Mucosa of descending colon (tissue), 3 donors: ENCODE data around the gene ASCL5. TPM values are rescaled to one million over a fixed set of nuclear protein-coding genes. Genes with fewer than 3 reads are reported as not detected.

ENCODE experiments used
- ATAC-seq: fragments of 200-7000 bp; cut with Tn5 transposase; one replicate; pipeline ENCODE4 v1.9.1; 2020; ENCODE audit warnings: mild to moderate bottlenecking, moderate library complexity
- DNase-seq, 3 donors: peaks; one replicate each; pipeline ENCODE4 v3.0.0-alpha.2; 2020
- H3K36me3 ChIP-seq: fragments of 200-600 bp; one replicate; pipeline ENCODE4 v1.8.0; 2021; ENCODE audit warnings: low read depth, mild to moderate bottlenecking
- H3K4me1 ChIP-seq: fragments of 200-600 bp; one replicate; pipeline ENCODE4 v1.8.0; 2021; ENCODE audit warnings: low read depth, mild to moderate bottlenecking
- H3K4me3 ChIP-seq: fragments of 200-600 bp; one replicate; pipeline ENCODE4 v1.8.0; 2021; ENCODE audit warnings: mild to moderate bottlenecking
- H3K9me3 ChIP-seq: fragments of 200-600 bp; one replicate; pipeline ENCODE4 v1.8.0; 2021; ENCODE audit warnings: mild to moderate bottlenecking
- intact Hi-C, 2 donors: fragments of 100-400 bp; cut with DNase I in 1 of 2; cut with micrococcal nuclease in 1 of 2; formaldehyde crosslinking; loops; one replicate each; pipeline versions ENCODE4 v1.11.0 to v1.11.1; 2022; cut with DNase I, micrococcal nuclease
- total RNA-seq, 3 donors: library from RNA; stranded (reverse); fragmentation: NEBNext Ultra II Directional in 2 of 3; extraction: Animal tissue kit (Norgen Biotek cat#: 25700) in 2 of 3; gene quantifications; one replicate each; pipeline versions ENCODE4 v1.2.1 to v1.2.4, GENCODE V29; 2021 to 2023
- TF ChIP-seq, protein P1 (sequence below): fragments of 200-600 bp; IDR thresholded peaks from one replicate; pipeline ENCODE4 v1.8.0; 2022; ENCODE audit warnings: antibody characterized with exemption, mild to moderate bottlenecking
- donor health status: DM: no; HTN: no; CAD: no; lungs with moderate emphysema.
- donor health status: DM: no; HTN: no; CAD: no.
- donor health status: DM: no; HTN: yes; CAD: no.

The ASCL5 gene
- total RNA-seq, 3 donors from 2014 or later, result not detected

DNA sequence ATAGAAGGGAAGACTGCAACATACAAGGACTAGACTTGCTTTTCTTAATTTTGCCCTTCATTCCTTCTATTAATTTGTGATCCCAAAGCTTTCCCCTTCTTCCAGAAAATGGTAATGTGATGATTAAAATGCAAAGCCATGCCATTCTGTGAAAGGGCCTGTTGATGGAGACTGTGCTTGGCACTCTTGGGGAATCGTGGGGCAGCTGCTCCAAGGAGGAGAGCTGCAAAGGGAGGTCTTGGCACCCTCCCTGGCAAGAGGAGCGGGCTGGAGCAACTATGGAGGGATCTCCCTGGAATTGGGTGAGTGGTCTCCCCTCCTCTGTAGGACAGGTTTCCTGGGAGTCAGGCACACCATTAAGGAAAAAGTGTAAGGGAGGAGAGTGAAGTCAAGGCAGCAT, 31.4 kb downstream of the ASCL5 start:
- Histone ChIP-seq H3K4me3 (no peak overlapping the region), H3K36me3 (no peaks in the 10 kb centered on the region), H3K9me3 (no peaks in the 10 kb centered on the region), H3K4me1 (no peaks in the 10 kb centered on the region)
- ATAC-seq, result no peak
- TF ChIP-seq, protein P1, sequence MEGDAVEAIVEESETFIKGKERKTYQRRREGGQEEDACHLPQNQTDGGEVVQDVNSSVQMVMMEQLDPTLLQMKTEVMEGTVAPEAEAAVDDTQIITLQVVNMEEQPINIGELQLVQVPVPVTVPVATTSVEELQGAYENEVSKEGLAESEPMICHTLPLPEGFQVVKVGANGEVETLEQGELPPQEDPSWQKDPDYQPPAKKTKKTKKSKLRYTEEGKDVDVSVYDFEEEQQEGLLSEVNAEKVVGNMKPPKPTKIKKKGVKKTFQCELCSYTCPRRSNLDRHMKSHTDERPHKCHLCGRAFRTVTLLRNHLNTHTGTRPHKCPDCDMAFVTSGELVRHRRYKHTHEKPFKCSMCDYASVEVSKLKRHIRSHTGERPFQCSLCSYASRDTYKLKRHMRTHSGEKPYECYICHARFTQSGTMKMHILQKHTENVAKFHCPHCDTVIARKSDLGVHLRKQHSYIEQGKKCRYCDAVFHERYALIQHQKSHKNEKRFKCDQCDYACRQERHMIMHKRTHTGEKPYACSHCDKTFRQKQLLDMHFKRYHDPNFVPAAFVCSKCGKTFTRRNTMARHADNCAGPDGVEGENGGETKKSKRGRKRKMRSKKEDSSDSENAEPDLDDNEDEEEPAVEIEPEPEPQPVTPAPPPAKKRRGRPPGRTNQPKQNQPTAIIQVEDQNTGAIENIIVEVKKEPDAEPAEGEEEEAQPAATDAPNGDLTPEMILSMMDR, result no peak
- intact Hi-C loops, result no loop called here
- DNase-seq, result no peak

DNA sequence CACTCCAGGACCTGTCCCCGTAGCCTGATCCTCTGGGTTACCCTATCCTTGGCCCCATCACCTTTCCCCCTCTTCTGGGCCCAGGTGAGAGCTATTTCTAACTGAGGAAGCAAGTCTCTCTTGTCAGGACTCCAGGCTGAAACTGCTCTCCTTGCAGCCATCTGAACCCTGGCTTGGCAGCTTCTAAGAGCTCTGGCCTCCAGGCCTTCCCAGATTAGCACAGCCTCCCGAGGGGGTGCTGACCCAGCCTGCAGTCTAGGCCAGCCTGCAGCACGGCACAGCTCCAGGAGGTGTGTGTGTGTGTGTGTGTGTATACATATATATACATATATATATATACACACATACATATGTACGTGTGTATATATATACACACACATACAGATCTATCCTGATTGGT, 32.2 kb downstream of the ASCL5 start:
- TF ChIP-seq, protein P1, result no peak
- H3K9me3 ChIP-seq, result no peaks in the 10 kb centered on the region
- no peak for ATAC-seq
- intact Hi-C loops, result no loop called here
- no peaks in the 10 kb centered on the region for H3K36me3 ChIP-seq
- DNase-seq, result no peak
- H3K4me3 ChIP-seq, result no peak overlapping the region
- no peaks in the 10 kb centered on the region for H3K4me1 ChIP-seq

DNA sequence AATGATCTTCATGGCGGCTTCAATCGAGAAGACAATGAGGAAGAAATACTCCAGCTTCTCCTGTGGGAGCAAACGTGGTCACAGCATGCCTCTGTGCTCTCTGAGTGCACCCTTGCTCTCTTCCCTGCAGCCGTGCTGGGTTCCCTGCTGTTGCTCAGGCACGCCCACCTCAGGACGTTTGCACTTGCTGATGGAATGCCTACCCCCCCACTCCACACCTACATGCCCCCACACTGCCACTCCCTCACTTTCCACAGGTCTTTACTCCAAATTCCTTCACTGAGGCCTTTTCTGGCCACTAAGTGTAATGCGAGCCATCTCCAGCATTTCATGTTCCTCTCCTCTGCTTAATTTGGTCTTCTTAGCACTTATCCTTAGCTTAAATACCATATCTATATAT, 33.0 kb downstream of the ASCL5 start:
- intact Hi-C loops, result no loop called here
- H3K4me3 ChIP-seq, result no peak overlapping the region
- DNase-seq, result no peak
- H3K4me1 ChIP-seq, result no peaks in the 10 kb centered on the region
- TF ChIP-seq, protein P1, result no peak
- ATAC-seq, result no peak
- no peaks in the 10 kb centered on the region for H3K9me3 ChIP-seq
- no peaks in the 10 kb centered on the region for H3K36me3 ChIP-seq

DNA sequence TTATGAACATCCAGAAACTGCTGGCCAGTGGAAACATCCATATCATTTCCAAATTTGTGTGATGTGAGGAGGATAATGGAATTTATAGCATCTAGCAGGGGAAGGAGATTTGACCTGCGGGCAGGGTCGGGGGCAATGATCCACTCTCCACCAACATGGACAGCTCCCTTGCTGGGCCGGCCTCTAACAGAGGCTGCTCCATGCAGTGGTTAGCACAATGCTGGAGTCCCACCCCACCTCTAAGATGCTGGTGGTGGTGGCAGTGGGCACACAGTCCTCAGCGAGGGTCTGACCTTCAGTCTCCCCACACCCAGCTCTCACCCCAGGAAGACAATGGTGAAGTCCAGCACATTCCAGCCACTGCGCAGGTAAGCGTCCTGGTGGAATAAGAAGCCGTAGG, 33.4 kb downstream of the ASCL5 start:
- no peak overlapping the region for H3K4me3 ChIP-seq
- intact Hi-C loops, result no loop called here
- TF ChIP-seq, protein P1, result no peak
- ATAC-seq (no peak), DNase-seq (no peak)
- no peaks in the 10 kb centered on the region for H3K36me3 ChIP-seq
- no peaks in the 10 kb centered on the region for H3K4me1 ChIP-seq
- H3K9me3 ChIP-seq, result no peaks in the 10 kb centered on the region

DNA sequence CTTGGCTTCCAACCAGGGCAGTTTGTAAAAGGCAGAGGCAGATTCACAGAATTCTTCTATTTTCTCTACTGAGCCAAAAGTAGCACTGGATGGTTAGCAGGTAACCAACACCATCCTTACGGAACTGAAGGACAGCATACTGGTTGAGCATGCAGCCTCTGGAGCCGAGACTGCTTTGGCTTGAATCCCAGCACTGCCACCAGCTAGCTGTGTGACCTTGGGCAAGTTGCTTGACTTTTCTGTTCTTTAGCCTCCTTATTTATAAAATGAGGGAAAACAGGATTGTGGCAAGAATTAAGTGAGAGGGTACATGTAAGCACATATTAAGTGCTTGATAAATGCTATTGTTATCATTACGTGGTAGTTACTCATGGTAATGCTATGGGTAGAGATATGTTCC, 34.2 kb downstream of the ASCL5 start:
- TF ChIP-seq, protein P1, result no peak
- no peaks in the 10 kb centered on the region for H3K4me1 ChIP-seq
- no peaks in the 10 kb centered on the region for H3K36me3 ChIP-seq
- no peaks in the 10 kb centered on the region for H3K9me3 ChIP-seq
- no peak for ATAC-seq
- no peak overlapping the region for H3K4me3 ChIP-seq
- no peak for DNase-seq
- intact Hi-C loops, result no loop called here

DNA sequence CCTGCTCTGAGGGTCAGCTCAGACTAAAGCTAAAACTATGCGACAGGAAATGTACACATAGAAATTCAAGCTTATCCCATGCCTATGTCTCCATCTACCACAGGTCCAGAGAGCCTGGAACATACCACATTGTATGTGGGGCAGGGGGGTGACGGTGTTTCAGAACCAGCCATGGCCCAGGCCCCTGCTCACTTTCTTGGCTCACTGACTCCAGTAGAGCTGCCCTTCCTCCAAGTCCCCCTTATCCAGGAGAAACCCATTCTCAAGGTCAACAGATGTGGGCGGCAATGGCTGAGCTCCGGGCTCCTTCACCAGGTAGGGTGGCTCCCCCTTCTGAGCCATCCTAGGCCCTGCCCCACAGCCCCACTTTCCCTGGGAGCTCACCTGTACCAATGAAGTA, 35.7 kb downstream of the ASCL5 start:
- Histone ChIP-seq H3K4me3 (no peak overlapping the region), H3K36me3 (no peaks in the 10 kb centered on the region), H3K9me3 (no peaks in the 10 kb centered on the region), H3K4me1 (no peaks in the 10 kb centered on the region)
- intact Hi-C loops, result no loop called here
- DNase-seq, result no peak
- no peak for ATAC-seq
- TF ChIP-seq, protein P1, result no peak
